HG02759 (cell line): ENCODE results near the gene SECTM1.

Source experiments
- ATAC-seq: cut with Tn5 transposase; IDR thresholded peaks from one replicate; pipeline ENCODE4 v1.9.1; 2021; ENCODE audit warnings: mild to moderate bottlenecking, moderate library complexity; ENCODE audit not compliant: unreplicated experiment

The SECTM1 gene

GRCh38 chr17:82301916-82302567 lies 31.5 kb downstream of the SECTM1 start:
- no peak for ATAC-seq

GRCh38 chr17:82301300-82301915 lies 32.2 kb downstream of the SECTM1 start:
- ATAC-seq: no peak

- no peak for ATAC-seq
These were observed 32.8 kb downstream of the SECTM1 start for GRCh38 chr17:82300707-82301270.

- ATAC-seq: no peak
These were observed 33.3 kb downstream of the SECTM1 start for GRCh38 chr17:82300228-82300627.

GRCh38 chr17:82299452-82299851 lies 34.1 kb downstream of the SECTM1 start:
- ATAC-seq: no peak

- ATAC-seq: no peak
These were observed 34.8 kb downstream of the SECTM1 start for GRCh38 chr17:82298538-82299421.

GRCh38 chr17:82297714-82298537 lies 35.6 kb downstream of the SECTM1 start:
- ATAC-seq: peak; percentile 60

- ATAC-seq: no peak
These were observed 36.3 kb downstream of the SECTM1 start for GRCh38 chr17:82297280-82297713.

- ATAC-seq: no peak
These were observed 36.9 kb downstream of the SECTM1 start for GRCh38 chr17:82296511-82297279.

- ATAC-seq: no peak
These were observed 38.1 kb downstream of the SECTM1 start for GRCh38 chr17:82295472-82295814.

GRCh38 chr17:82294064-82294773 lies 39.3 kb downstream of the SECTM1 start:
- ATAC-seq: no peak

- peak; percentile 90 for ATAC-seq
These were observed 41.1 kb downstream of the SECTM1 start for GRCh38 chr17:82292251-82293154.

- no peak for ATAC-seq
These were observed 41.9 kb downstream of the SECTM1 start for GRCh38 chr17:82291582-82292250.

GRCh38 chr17:82287868-82288801 lies 45.4 kb downstream of the SECTM1 start:
- no peak for ATAC-seq

- ATAC-seq: no peak
These were observed 46.3 kb downstream of the SECTM1 start for GRCh38 chr17:82287013-82287867.

- ATAC-seq: no peak
These were observed 48.4 kb downstream of the SECTM1 start for GRCh38 chr17:82285141-82285540.
